ENCODE data around the gene ABCA1.

Gene ABCA1

GRCh38 chr9:104851546-104851920 is 76.4 kb downstream of the ABCA1 start:
- Histone ChIP-seq H3K4me3 (no peak overlapping the region), H3K27ac (no peak overlapping the region), H3K9me3 (ENCODE audit: low read depth, low read length) (no peaks in the 10 kb centered on the region), H3K9ac (ENCODE audit: insufficient read length) (no peak overlapping the region), H3K36me3 (ENCODE audit: insufficient read depth, low read length) (no peaks in the 10 kb centered on the region)
- TF ChIP-seq POLR2AphosphoS5 (IDR thresholded peaks at IDR 0.05; ENCODE audit: borderline replicate concordance, low read depth, low read length) (no peak), FOXP2 (optimal IDR thresholded peaks at IDR 0.05; ENCODE audit: control extremely low read depth, extremely low read length, insufficient read depth) (no peak)
- DNase-seq (ENCODE audit: low read depth, low spot score) = no peak

GRCh38 chr9:104850786-104851545 is 77.0 kb downstream of the ABCA1 start:
- H3K9me3 ChIP-seq (ENCODE audit: low read depth, low read length) = no peaks in the 10 kb centered on the region
- no peaks in the 10 kb centered on the region for H3K36me3 ChIP-seq (ENCODE audit: insufficient read depth, low read length)
- no peak overlapping the region for H3K9ac ChIP-seq (ENCODE audit: insufficient read length)
- TF ChIP-seq POLR2AphosphoS5 (IDR thresholded peaks at IDR 0.05; ENCODE audit: borderline replicate concordance, low read depth, low read length) (no peak), FOXP2 (optimal IDR thresholded peaks at IDR 0.05; ENCODE audit: control extremely low read depth, extremely low read length, insufficient read depth) (no peak), EZH2 (IDR thresholded peaks at IDR 0.05) (no peak)
- DNase-seq (ENCODE audit: low read depth, low spot score) = no peak
- no peak overlapping the region for H3K4me3 ChIP-seq
- no peak overlapping the region for H3K27ac ChIP-seq

- DNase-seq (ENCODE audit: low read depth, low spot score) = no peak
- Histone ChIP-seq H3K9ac (ENCODE audit: insufficient read length) (no peak overlapping the region), H3K27ac (no peak overlapping the region), H3K36me3 (ENCODE audit: insufficient read depth, low read length) (no peaks in the 10 kb centered on the region), H3K4me3 (no peak overlapping the region), H3K9me3 (ENCODE audit: low read depth, low read length) (no peaks in the 10 kb centered on the region)
- TF ChIP-seq EZH2 (IDR thresholded peaks at IDR 0.05) (no peak), FOXP2 (optimal IDR thresholded peaks at IDR 0.05; ENCODE audit: control extremely low read depth, extremely low read length, insufficient read depth) (no peak), POLR2AphosphoS5 (IDR thresholded peaks at IDR 0.05; ENCODE audit: borderline replicate concordance, low read depth, low read length) (no peak)
These were observed 78.9 kb downstream of the ABCA1 start for GRCh38 chr9:104849023-104849422.

- no peak overlapping the region for H3K27ac ChIP-seq
- TF ChIP-seq EZH2 (IDR thresholded peaks at IDR 0.05) (no peak), POLR2AphosphoS5 (IDR thresholded peaks at IDR 0.05; ENCODE audit: borderline replicate concordance, low read depth, low read length) (no peak), FOXP2 (optimal IDR thresholded peaks at IDR 0.05; ENCODE audit: control extremely low read depth, extremely low read length, insufficient read depth) (no peak)
- H3K36me3 ChIP-seq (ENCODE audit: insufficient read depth, low read length) = no peaks in the 10 kb centered on the region
- DNase-seq (ENCODE audit: low read depth, low spot score) = no peak
- H3K9ac ChIP-seq (ENCODE audit: insufficient read length) = no peak overlapping the region
- no peaks in the 10 kb centered on the region for H3K9me3 ChIP-seq (ENCODE audit: low read depth, low read length)
- H3K4me3 ChIP-seq = no peak overlapping the region
These were observed 83.2 kb downstream of the ABCA1 start for GRCh38 chr9:104844710-104845109.

GRCh38 chr9:104843644-104844240 is 84.2 kb downstream of the ABCA1 start:
- no peak overlapping the region for H3K9ac ChIP-seq (ENCODE audit: insufficient read length)
- no peaks in the 10 kb centered on the region for H3K9me3 ChIP-seq (ENCODE audit: low read depth, low read length)
- no peak for TF ChIP-seq FOXP2 (optimal IDR thresholded peaks at IDR 0.05; ENCODE audit: control extremely low read depth, extremely low read length, insufficient read depth)
- no peak for TF ChIP-seq EZH2 (IDR thresholded peaks at IDR 0.05)
- no peak for TF ChIP-seq POLR2AphosphoS5 (IDR thresholded peaks at IDR 0.05; ENCODE audit: borderline replicate concordance, low read depth, low read length)
- no peak for DNase-seq (ENCODE audit: low read depth, low spot score)
- H3K36me3 ChIP-seq (ENCODE audit: insufficient read depth, low read length) = no peaks in the 10 kb centered on the region
- H3K27ac ChIP-seq = no peak overlapping the region
- no peak overlapping the region for H3K4me3 ChIP-seq

- TF ChIP-seq POLR2AphosphoS5 (IDR thresholded peaks at IDR 0.05; ENCODE audit: borderline replicate concordance, low read depth, low read length) (no peak), FOXP2 (optimal IDR thresholded peaks at IDR 0.05; ENCODE audit: control extremely low read depth, extremely low read length, insufficient read depth) (no peak), EZH2 (IDR thresholded peaks at IDR 0.05) (no peak)
- H3K9ac ChIP-seq (ENCODE audit: insufficient read length) = no peak overlapping the region
- no peaks in the 10 kb centered on the region for H3K36me3 ChIP-seq (ENCODE audit: insufficient read depth, low read length)
- H3K9me3 ChIP-seq (ENCODE audit: low read depth, low read length) = no peaks in the 10 kb centered on the region
- no peak overlapping the region for H3K4me3 ChIP-seq
- no peak for DNase-seq (ENCODE audit: low read depth, low spot score)
- H3K27ac ChIP-seq = no peak overlapping the region
These were observed 85.3 kb downstream of the ABCA1 start for GRCh38 chr9:104842698-104843097.

- no peak for DNase-seq (ENCODE audit: low read depth, low spot score)
- Histone ChIP-seq H3K36me3 (ENCODE audit: insufficient read depth, low read length) (no peaks in the 10 kb centered on the region), H3K9me3 (ENCODE audit: low read depth, low read length) (no peaks in the 10 kb centered on the region), H3K9ac (ENCODE audit: insufficient read length) (no peak overlapping the region), H3K4me3 (no peak overlapping the region), H3K27ac (no peak overlapping the region)
- TF ChIP-seq FOXP2 (optimal IDR thresholded peaks at IDR 0.05; ENCODE audit: control extremely low read depth, extremely low read length, insufficient read depth) (no peak), EZH2 (IDR thresholded peaks at IDR 0.05) (no peak), POLR2AphosphoS5 (IDR thresholded peaks at IDR 0.05; ENCODE audit: borderline replicate concordance, low read depth, low read length) (no peak)
These were observed 86.3 kb downstream of the ABCA1 start for GRCh38 chr9:104841601-104842141.

- no peak for DNase-seq (ENCODE audit: low read depth, low spot score)
- Histone ChIP-seq H3K36me3 (ENCODE audit: insufficient read depth, low read length) (no peaks in the 10 kb centered on the region), H3K4me3 (no peak overlapping the region), H3K9ac (ENCODE audit: insufficient read length) (no peak overlapping the region), H3K9me3 (ENCODE audit: low read depth, low read length) (no peaks in the 10 kb centered on the region), H3K27ac (no peak overlapping the region)
- TF ChIP-seq EZH2 (IDR thresholded peaks at IDR 0.05) = no peak
- no peak for TF ChIP-seq FOXP2 (optimal IDR thresholded peaks at IDR 0.05; ENCODE audit: control extremely low read depth, extremely low read length, insufficient read depth)
- no peak for TF ChIP-seq POLR2AphosphoS5 (IDR thresholded peaks at IDR 0.05; ENCODE audit: borderline replicate concordance, low read depth, low read length)
These were observed 89.0 kb downstream of the ABCA1 start for GRCh38 chr9:104838958-104839357.
